ENCODE data around the gene GPR132.

DNA sequence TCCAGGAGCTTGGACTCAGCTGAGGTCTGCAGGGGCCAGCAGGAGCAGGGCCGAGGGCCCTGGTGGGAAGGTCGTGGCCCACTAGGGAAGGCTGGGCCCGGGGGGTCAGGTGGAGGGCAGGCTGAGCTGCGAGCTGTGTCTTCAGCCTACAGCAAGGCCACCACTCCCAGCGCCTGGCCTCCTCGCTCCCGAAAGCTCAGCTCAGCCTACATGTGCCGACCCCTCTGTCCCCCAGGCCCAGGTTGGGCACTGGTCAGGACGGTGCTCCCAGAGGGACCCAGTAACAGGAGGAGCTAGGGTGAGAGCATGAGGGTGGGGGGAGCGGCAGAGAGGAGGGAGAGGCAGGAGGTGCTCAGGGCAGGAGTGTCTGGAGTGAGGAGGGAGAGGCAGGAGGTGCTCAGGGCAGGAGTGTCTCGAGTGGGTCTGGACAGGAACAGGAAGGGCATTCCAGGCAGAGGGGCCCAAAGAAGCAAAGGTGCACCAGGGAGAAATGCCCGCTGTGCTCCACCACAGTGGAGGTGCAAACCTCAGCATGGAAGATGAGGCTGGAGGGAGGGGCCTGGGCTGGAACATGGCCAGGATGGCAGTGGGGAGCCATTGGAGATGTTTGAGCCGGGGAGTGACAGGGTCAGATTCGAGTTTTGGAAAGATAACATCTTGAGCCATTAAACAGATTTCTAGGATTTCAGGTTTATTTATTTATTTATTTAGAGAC is 29.1 kb upstream of the GPR132 start:
- TF ChIP-seq ZSCAN29 (IDR thresholded peaks at IDR 0.05), result no peak
- no peak for TF ChIP-seq RBBP5 (conservative IDR thresholded peaks at IDR 0.05)
- no peak for TF ChIP-seq ZBED1 (IDR thresholded peaks at IDR 0.05; ENCODE audit: borderline replicate concordance)
- TF ChIP-seq, protein P1, sequence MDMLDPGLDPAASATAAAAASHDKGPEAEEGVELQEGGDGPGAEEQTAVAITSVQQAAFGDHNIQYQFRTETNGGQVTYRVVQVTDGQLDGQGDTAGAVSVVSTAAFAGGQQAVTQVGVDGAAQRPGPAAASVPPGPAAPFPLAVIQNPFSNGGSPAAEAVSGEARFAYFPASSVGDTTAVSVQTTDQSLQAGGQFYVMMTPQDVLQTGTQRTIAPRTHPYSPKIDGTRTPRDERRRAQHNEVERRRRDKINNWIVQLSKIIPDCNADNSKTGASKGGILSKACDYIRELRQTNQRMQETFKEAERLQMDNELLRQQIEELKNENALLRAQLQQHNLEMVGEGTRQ (IDR thresholded peaks at IDR 0.05; ENCODE audit: borderline replicate concordance, low read depth, low read length), result no peak
- TF ChIP-seq ZNF217 (IDR thresholded peaks at IDR 0.05), result no peak
- no peak for TF ChIP-seq CEBPB (IDR thresholded peaks at IDR 0.05; ENCODE audit: borderline replicate concordance in 1 of 2, low read depth in 2 of 2, low read length in 2 of 2)
